GM19023 (cell line): Measurements from ENCODE around the gene HADH.
"Not testable (repeated sequence)": the region's sequence is repeated elsewhere in the genome, so short reads cannot be mapped to it uniquely, and the experiment has no call there.

Experiments
- ATAC-seq: cut with Tn5 transposase; IDR thresholded peaks from one replicate; pipeline ENCODE4 v1.9.1; 2021; ENCODE audit warnings: mild to moderate bottlenecking, moderate library complexity; ENCODE audit not compliant: unreplicated experiment

The HADH gene

GRCh38 chr4:107994894-107995293 lies 5.2 kb downstream of the HADH start:
- no peak for ATAC-seq

GRCh38 chr4:107996949-107997788 lies 7.5 kb downstream of the HADH start:
- ATAC-seq, result no peak

GRCh38 chr4:107997794-107998193 lies 8.1 kb downstream of the HADH start:
- no peak for ATAC-seq

- ATAC-seq, result no peak
Measured at GRCh38 chr4:107999932-108000539, 10.3 kb downstream of the HADH start.

GRCh38 chr4:108001540-108002135 lies 11.9 kb downstream of the HADH start:
- ATAC-seq, result no peak

GRCh38 chr4:108003982-108004515 lies 14.4 kb downstream of the HADH start:
- peak; percentile 57 for ATAC-seq

GRCh38 chr4:108004646-108005045 lies 15.0 kb downstream of the HADH start:
- no peak for ATAC-seq

GRCh38 chr4:108005807-108006206 lies 16.1 kb downstream of the HADH start:
- no peak for ATAC-seq

GRCh38 chr4:108006361-108006760 lies 16.7 kb downstream of the HADH start:
- ATAC-seq, result no peak

- ATAC-seq, result no peak
Measured at GRCh38 chr4:108007984-108008383, 18.3 kb downstream of the HADH start.

GRCh38 chr4:108008721-108009120 lies 19.0 kb downstream of the HADH start:
- no peak for ATAC-seq

GRCh38 chr4:108010167-108010566 lies 20.5 kb downstream of the HADH start:
- no peak for ATAC-seq

- not testable (repeated sequence) for ATAC-seq
Measured at GRCh38 chr4:108012382-108012781, 22.7 kb downstream of the HADH start.

- ATAC-seq, result no peak
Measured at GRCh38 chr4:108013327-108013726, 23.6 kb downstream of the HADH start.

GRCh38 chr4:108013955-108014354 lies 24.3 kb downstream of the HADH start:
- ATAC-seq, result no peak

GRCh38 chr4:108018040-108018883 lies 28.6 kb downstream of the HADH start:
- ATAC-seq, result peak; percentile 92

- no peak for ATAC-seq
Measured at GRCh38 chr4:108018884-108019187, 29.1 kb downstream of the HADH start.

- no peak for ATAC-seq
Measured at GRCh38 chr4:108024085-108024877, 34.6 kb downstream of the HADH start.

- no peak for ATAC-seq
Measured at GRCh38 chr4:108024878-108025165, 35.1 kb downstream of the HADH start.

- no peak for ATAC-seq
Measured at GRCh38 chr4:108029016-108029720, 39.5 kb downstream of the HADH start.
